Renal pelvis (tissue), 4 donors: Measurements from ENCODE around the gene PPP6R2. TPM values are rescaled to one million over a fixed set of nuclear protein-coding genes. Genes with fewer than 3 reads are reported as not detected.

Experiments
- DNase-seq: peaks from one replicate; pipeline ENCODE4 v3.0.0-alpha.2; 2013
- polyA plus RNA-seq, 3 donors: library from polyadenylated mRNA; unstranded; fragments of 120-200 nt; gene quantifications; one replicate each; pipeline ENCODE4 v1.2.1, GENCODE V29; 2013; ENCODE audit not compliant: insufficient read length in 3 of 3

Gene PPP6R2
- polyA plus RNA-seq, 3 donors: 46.5 to 54.7 (median 50.5) TPM

DNA sequence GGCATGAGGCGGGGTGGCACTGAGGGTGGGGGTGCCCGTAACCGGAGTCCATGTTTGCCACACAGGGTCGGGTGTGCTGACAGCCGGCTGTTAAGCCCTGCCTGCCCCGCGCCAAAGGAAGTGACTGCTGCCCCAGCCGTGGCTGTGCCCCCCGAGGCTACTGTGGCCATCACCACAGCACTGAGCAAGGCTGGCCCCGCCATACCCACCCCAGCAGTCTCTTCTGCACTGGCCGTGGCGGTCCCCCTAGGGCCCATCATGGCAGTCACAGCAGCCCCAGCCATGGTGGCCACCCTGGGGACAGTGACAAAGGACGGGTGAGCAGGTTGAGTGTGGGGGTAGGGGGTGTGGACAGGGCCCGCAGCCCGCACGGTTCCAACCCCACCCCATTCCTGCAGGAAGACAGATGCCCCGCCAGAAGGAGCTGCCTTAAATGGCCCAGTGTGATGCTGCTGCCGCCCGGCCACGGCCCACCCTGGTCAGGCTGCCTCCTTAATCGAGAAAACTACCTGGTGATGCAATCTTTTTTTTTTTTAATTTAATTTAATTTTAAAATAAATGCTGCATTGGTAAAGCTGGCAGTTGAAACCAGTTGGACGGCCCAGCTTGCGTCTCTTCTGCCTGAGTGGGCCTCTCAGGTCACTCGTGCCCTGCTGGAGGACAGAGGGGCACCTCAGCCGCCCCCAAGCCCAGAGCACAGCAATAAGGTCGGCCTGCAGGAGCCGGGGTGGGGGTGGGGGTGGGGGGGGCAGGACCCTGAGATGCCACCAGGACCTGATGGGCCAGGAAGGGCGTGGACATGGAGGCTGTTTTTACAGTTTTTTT, 100.9 kb downstream of the PPP6R2 start:
- no peak for DNase-seq

DNA sequence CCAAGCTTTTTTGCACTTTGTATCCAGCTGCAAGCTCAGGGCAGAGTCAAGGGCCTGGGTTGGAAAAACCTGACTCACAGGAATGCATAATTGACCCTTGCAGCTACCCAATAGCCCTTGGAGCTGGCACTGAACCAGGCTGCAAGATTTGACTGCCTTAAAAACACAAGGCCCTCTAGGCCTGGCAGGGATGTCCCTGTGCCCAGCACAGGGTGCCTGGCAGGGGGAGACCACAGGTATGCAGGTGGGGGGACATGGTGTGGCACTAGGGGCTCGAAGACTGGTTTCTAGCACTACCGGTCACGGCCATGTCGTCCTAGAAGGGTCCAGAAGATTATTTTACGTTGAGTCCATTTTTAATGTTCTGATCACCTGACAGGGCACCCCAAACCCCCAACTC, 101.5 kb downstream of the PPP6R2 start:
- no peak for DNase-seq

DNA sequence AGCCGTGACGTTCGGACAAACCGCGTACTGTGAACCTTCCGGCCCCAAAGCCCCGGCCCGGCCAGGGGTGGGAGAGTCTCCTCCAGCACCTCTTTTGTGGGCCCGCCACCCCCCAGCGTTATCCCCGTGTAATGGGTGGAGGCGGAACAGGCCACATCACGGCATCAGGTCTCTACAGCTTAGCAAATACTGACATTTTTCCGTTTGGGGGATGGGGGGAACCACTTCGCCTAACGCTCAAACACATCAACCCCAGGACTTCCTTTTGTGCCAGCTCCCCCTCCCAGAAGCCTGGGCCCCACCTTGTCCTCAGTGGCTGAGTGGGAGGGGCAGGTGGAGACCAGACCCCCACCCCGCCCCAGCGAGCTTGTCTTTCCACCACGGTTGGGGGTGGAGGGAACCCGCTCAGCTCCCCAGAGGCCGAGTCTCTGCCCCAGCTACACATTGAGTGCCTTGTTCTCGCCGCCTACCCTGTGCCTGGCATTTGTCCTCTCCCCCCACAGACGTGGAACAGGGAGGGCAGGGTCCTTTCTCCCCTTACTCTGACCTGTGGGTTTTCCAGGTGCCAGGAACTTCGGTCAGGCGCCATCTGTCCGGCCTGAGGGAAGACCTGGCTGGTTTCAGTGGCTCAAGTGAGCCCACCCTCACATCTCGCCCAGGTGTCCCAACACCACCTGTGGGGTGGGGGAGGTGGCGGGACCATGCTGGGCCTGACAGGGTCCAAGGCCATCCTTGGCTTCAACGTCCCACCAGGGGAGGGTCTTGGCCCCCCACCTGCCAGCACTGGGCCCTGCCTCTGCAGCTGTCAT, 102.1 kb downstream of the PPP6R2 start:
- DNase-seq: no peak

DNA sequence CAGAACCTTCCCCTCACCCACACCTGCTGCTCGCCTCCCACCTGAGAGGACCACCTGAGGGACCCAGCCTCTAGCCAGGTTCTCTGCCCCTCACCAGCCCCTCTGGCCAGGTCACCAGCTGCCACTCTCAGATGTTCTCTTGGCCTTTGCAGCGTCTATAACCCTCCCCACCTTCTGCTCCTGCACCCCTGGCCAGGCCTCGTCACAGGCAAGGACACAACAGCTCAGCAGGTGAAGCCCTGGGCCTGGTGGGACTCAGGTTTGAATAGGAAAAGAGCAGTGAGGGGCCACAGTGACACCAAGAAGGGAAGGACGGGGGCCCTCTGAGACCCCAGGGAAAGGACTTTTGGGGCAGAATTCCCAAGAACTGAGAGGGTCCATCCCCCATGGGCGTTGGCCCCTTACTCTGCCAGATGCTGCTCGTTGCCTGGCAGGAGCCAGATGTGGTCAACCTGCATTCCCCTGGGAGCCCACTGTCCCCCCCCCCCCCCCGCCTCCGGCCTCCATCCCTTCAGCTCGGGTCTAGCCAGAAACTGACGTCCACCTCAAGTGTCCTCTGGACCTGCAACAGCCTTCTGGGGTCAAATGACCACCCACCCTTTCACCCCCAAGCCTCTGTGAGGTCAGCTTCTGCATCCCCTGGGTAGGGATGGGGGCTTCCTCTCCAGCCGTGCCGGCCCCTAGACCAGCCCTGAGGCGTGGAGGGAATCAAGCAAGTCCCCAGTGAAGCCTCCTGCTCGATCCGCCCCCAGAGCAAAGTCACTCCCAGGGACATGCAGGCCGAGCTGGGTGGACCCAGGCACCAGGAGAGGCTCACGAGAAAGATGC, 103.0 kb downstream of the PPP6R2 start:
- DNase-seq: no peak

DNA sequence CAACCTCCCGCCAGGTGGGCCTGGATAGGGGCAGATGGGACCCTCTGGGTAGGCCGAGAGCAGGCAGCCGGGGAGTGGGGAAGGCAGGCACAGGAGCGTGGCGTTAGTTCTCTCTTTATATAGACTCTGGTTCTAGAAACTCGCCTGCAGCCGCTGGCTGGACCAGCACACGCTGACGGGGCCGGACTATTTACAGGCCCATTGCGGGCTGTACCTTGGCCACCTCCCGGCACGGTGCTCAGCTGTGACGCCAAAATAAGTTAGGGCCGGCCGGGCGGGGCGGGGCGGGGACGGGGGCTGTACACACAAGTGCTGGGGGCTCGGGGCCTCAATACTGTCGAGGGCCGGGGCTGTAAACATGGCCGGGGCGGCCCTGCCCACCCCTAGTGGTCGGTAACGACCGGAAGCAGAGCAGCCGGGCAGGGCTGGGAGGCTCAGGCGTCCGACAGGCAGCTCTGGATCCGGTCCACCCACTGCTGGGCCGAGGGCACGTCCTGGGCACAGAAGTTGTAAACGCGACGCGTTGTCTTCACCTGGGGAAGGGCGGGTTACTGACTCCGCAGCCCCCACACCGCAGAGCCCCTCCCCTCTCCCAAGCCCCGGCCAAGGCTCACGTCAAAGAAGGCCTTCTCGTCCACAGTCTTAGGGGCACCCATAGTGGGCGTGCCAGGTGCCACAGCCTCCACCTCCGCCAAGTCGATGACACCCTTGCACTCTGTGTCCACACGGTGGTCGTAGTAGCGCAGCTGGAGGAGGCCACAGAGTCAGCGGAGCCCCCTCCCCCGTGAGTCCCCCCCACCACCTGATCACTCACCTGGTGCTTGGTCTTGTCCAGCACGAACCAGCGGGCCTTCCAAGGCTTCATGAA, 103.8 kb downstream of the PPP6R2 start:
- no peak for DNase-seq

DNA sequence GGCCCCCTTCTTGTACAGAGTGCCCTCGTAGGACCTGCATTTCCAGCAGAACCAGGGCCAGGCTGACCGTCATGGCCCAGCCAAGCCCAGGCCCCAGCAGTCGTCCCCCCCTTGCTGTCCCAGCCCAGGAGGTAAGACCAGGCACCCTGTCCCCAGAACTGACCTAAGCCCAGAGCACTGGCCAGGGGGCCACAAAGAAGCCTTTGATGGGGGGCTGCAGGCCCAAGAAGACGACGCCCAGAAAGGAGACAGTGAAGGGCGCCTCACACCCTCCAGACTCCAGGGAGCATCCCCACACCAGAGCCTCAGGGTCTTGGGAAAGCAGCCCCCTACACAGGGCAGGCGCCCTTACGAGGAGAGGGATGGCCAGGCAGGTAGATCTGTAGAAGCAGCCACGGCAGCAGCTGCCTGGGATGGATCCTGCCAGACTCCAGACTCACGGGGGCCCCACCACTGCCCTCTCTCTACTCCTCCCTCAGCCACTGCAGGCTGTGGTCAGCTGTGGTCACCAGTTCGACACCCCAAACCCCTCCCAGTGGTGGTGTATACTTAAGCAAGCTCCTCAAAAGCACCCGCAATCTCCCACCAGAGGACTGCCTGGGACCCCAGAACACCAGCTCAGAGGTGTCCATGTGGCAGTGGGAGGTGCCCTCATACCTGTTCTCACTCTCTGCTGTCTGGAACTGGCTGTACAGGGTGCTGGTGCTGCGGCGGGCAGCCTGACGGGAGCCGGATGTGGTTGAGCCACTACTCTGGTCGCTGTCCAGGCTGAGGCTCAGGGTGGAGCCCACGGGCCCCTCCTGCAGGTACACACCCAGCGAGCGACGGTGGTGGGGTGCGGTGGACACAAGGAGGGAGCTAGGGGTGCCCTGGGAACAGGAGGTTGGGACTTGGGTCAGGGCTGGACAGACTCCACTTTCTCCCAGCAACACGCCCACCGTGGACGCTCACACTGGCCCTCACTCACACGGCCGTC, 104.7 kb downstream of the PPP6R2 start:
- DNase-seq: no peak

GRCh38 chr22:50452649-50453048, 109.5 kb downstream of the PPP6R2 start:
- DNase-seq: no peak

DNA sequence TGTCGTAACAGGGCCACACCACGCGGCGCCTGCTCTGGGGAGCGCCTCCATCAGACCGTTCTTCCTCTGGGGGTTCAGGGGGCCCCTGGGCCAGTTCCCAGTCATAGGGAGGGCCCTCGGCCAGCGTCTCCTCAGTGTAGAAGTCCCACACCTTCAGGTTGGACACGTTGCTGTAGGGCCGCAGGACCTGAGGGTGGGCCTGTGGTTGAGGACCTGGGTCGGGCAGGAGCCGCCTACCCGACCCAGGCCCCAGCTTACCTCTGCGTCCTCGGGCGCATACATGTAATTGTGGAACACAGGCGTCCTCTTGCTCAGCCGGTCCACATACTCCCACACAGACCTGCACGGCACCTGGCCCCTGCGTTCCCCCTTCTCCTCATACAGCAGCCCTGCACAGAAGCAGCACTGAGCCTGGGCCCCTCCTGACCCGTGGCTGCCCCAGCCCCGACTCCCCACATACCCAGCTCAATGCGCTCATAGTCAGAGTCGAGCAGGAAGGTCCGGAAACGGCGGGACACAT, 111.5 kb downstream of the PPP6R2 start:
- DNase-seq: no peak

- DNase-seq: no peak
These were observed 112.1 kb downstream of the PPP6R2 start for GRCh38 chr22:50455201-50455600.

DNA sequence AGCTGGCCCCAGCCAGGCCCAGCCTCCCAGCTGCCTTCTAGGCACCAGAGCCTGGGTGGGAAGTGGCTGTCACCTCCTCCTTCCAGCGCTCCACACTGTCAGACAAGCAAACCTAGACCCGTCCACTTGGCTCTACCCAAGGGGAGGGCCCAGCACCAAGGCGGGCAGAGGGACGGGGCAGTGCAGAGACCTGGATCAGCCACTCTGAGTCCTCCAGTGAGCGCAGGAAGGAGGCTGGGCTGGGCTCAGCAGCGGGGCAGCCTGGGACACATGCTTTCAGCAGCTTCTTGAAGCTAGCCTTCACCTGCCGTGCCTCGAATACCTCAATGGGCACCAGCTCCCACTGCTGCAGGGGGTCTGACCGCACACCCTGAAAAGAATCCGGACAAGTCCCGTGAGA, 112.9 kb downstream of the PPP6R2 start:
- DNase-seq: no peak

- no peak for DNase-seq
These were observed 113.5 kb downstream of the PPP6R2 start for GRCh38 chr22:50456466-50457234.

GRCh38 chr22:50459016-50459415, 115.9 kb downstream of the PPP6R2 start:
- no peak for DNase-seq

DNA sequence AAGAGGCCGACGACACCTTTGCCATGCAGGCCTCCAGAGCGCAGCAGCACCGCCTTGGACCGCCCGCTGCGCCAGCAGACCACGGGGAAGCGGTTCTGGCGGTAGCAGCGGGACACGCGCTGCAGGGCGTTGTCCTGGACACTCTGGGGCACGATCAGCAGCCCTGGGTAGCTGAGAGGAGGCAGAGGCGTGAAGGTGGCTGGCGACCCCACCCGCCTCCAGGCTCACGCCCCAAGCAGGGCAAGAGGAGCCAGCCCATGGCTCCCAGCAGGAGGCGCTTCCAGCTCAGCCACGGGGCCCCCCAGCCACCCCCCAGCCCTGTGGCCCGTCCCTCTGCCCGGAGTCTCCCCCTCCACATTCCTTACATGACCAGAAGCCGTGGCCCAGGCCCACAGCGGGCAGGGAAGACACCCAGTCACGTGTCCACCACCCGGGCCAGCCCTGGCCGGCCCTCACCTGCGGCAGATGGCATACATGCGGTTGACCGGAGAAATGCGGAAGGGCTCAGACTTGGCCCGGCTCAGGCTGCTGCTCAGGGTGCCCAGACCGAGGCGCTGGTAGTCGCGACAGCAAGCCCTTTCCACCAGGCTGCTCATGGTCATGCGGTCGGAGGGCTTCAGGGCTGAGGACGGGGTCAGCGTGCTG, 116.5 kb downstream of the PPP6R2 start:
- no peak for DNase-seq

DNA sequence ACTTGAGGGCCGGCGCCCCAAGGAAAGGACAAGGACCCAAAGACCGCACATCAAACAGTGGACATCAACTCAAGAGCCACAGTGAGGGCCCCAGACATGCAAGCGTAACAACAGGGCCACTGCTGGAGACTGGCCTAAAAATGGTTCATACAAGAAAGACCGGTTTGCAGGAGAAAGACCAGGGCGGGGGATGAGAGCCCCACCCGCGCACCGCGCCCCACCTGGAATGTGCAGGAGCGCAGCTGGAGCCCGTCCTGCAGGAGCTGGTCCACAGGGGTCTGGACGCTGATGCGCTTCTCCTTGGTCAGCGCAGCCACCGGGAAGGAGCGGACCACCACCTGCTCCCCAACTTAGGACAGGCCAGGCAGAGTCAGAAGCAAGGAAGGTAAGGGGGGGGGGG, 117.8 kb downstream of the PPP6R2 start:
- DNase-seq: no peak

- DNase-seq: no peak
These were observed 118.4 kb downstream of the PPP6R2 start for GRCh38 chr22:50461536-50461935.

DNA sequence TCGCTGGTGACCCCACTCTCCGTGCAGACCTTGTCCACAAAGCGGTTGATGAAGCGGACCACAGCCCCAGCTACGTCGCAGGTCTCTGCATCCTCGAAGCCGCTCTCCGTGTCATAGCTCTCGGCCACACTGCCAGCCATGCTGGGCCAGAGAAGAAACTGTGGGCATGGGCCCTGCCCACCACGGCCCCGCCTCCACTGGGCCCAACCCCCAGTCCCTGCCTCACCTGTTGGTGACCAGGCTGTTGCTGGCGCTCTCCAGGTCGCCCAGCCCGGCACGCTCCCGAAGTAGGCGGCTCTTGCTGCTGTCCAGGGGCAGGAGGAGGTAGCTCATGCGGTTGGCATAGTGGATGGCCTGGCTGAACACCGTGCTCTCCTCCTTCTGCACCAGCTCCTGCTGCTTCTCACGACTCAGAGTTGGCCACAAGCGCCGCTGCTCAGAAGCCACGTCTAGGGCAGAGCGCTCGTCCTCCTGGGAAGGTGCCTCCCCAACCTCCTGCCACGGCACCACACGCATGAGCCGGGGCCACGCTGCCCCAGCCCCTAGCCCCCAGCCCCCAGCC, 118.9 kb downstream of the PPP6R2 start:
- no peak for DNase-seq

DNA sequence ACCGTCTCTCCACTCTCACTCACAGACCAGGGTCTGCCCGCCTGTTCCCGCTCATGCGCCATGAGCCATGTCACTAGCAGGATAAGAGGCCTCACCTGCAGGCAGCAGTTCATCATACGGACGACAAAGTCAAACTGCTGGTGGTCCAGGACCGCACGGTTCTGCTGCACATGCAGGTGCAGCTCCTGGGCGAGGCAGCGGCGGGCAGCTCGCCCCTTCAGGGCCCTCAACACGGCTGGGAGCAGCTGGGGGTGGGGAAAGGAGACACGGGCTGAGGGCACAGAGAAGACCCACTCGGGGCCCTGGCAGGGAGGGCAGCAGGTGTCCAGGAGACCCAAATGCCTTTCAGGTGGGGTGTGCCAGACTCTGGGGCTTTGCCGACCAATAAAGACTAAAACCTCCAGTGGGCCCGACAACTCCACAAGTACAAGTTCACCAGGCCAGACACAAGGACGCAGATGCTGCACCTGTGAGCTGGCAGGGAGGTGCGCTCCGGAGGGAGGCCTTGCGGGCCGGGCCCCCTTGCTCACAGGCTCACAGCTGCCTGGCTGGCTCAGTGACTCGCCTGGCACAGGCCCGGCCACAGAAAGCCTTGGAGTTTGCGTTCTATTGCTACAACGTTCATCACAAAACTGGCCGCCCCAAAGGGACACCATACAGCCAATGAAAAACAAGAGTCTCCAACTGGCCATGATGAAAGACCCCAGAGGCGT, 120.2 kb downstream of the PPP6R2 start:
- no peak for DNase-seq
